Amygdala (tissue), 56 donors: ENCODE results near the gene IL16.
A peak's percentile ranks its signal among the peaks of the same experiment; 100 is the strongest.

Experiments
- DNase-seq, 56 donors: peaks; one replicate each; lab custom pipeline; 2025; lab: John Stamatoyannopoulos, UW

The IL16 gene

GRCh38 chr15:81303244-81304225, 106.9 kb downstream of the IL16 start:
- DNase-seq = no peak

GRCh38 chr15:81304226-81304625, 107.5 kb downstream of the IL16 start:
- peak in 9 of 56 donors; percentile 9 to 56 (median 31) for DNase-seq

- DNase-seq = no peak
These were observed 111.6 kb downstream of the IL16 start for GRCh38 chr15:81308260-81308659.

- no peak for DNase-seq
These were observed 113.2 kb downstream of the IL16 start for GRCh38 chr15:81309647-81310450.

GRCh38 chr15:81310480-81310879, 113.8 kb downstream of the IL16 start:
- no peak for DNase-seq

- no peak for DNase-seq
These were observed 115.2 kb downstream of the IL16 start for GRCh38 chr15:81311752-81312464.

GRCh38 chr15:81312790-81313543, 116.3 kb downstream of the IL16 start:
- no peak for DNase-seq

GRCh38 chr15:81313686-81314085, 117.0 kb downstream of the IL16 start:
- no peak for DNase-seq

- no peak for DNase-seq
These were observed 117.7 kb downstream of the IL16 start for GRCh38 chr15:81314378-81314777.

GRCh38 chr15:81315452-81316175, 118.9 kb downstream of the IL16 start:
- DNase-seq = no peak

GRCh38 chr15:81316267-81316666, 119.6 kb downstream of the IL16 start:
- DNase-seq = no peak

GRCh38 chr15:81317642-81318017, 121.0 kb downstream of the IL16 start:
- no peak for DNase-seq

GRCh38 chr15:81321667-81322066, 125.0 kb downstream of the IL16 start:
- DNase-seq = no peak

GRCh38 chr15:81322676-81323253, 126.1 kb downstream of the IL16 start:
- DNase-seq = no peak

GRCh38 chr15:81323559-81323943, 126.9 kb downstream of the IL16 start:
- no peak for DNase-seq

- peak; percentile 36 to 99 (median 96) for DNase-seq
These were observed 127.5 kb downstream of the IL16 start, which contains the start of gene STARD5 for GRCh38 chr15:81323944-81324881. Gene STARD5 (minus strand): TSS chr15:81324141. CDS start chr15:81324099, 42 bp downstream.

GRCh38 chr15:81326466-81327212, 130.0 kb downstream of the IL16 start:
- DNase-seq = no peak
